ENCODE results near the gene LANCL2. TPM values are rescaled to one million over a fixed set of nuclear protein-coding genes. Genes with fewer than 3 reads are reported as not detected.

LANCL2 gene
- total RNA-seq, 1 experiment from 2014 or later, result 22.8 TPM

GRCh38 chr7:55441002-55441401 lies 75.9 kb downstream of the LANCL2 start:
- no peaks in the 10 kb centered on the region for H3K27me3 ChIP-seq (replicated peaks)
- peaks cover 32% of the 10 kb centered on the region for H3K4me1 ChIP-seq (replicated peaks)
- no peak overlapping the region for H3K27ac ChIP-seq
- no peaks in the 10 kb centered on the region for H3K36me3 ChIP-seq
- no peak overlapping the region for H3K4me3 ChIP-seq
- DNase-seq (ENCODE audit: low read depth in 1 of 2, low spot score in 2 of 2), result no peak
- peaks cover 2% of the 10 kb centered on the region; the same call in 1 of the 2 replicates for H3K9me3 ChIP-seq (replicated peaks)

DNA sequence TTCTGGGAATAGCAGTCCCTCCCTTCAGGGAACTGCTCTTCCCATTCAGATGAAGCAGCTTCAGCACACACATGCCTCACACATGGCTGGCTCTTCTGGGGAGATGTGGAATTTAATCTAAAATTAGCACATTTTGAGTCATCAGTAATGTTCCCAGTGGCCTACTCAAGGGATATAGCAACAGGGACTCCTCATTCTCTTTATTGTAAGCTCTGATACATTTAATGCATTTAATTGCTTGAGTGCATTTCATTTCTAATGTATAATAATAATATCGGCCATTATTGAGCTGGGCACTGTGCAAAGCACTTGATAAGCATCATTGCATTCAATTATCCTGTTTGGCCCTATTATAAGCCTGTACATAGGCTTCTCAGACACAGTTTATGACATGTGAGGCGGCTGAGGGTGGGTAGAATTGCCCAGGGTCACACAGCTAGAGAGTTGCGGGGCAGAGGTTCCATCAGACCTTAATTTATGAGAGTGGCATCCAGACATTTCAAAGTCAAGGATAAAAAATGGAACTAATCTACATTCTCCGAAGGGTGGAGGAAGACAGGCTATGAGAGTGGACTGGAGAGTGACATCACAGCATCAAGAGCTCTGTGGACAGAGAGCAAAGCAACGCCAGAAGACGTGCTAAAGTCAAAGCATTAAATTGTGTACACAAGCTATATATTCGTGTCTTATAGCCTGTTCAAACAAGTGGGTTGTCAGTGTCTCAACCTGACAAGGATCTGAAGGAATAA lies 76.8 kb downstream of the LANCL2 start:
- H3K4me3 ChIP-seq, result no peak overlapping the region
- H3K4me1 ChIP-seq (replicated peaks), result peaks cover 32% of the 10 kb centered on the region
- no peak overlapping the region for H3K27ac ChIP-seq
- H3K9me3 ChIP-seq (replicated peaks), result peaks cover 2% of the 10 kb centered on the region; the same call in 1 of the 2 replicates
- no peaks in the 10 kb centered on the region for H3K27me3 ChIP-seq (replicated peaks)
- DNase-seq (ENCODE audit: low read depth in 1 of 2, low spot score in 2 of 2), result peak in 1 of 2 experiments; percentile 44
- no peaks in the 10 kb centered on the region for H3K36me3 ChIP-seq

- Histone ChIP-seq H3K36me3 (no peaks in the 10 kb centered on the region; the same call in 1 of the 2 replicates), H3K27me3 (replicated peaks) (no peaks in the 10 kb centered on the region), H3K4me1 (replicated peaks) (peaks cover 19% of the 10 kb centered on the region), H3K4me3 (no peak overlapping the region), H3K9me3 (replicated peaks) (peaks cover 2% of the 10 kb centered on the region; the same call in 1 of the 2 replicates), H3K27ac (no peak overlapping the region)
- no peak for DNase-seq (ENCODE audit: low read depth in 1 of 2, low spot score in 2 of 2)
Measured at GRCh38 chr7:55444786-55445185, 79.6 kb downstream of the LANCL2 start.

DNA sequence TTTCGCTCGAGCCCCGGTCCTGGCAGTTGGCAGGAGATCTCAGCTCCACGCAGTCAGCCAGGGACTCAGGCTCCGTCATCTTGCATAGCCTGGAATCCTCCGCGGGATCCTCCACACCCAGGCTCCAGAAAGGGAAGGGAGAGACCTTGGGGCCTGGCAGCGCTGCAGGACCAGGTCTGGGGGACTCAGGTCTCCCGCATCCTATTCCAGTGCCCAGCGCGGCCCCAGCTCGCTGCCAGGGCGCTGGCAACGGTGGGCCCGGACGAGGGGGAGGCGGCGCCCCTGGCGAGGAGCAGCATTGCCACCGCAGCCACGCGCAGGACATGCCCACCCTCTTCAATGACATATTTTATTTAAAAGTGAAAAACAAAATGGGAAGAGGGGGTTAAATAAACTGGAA lies 83.4 kb downstream of the LANCL2 start:
- Histone ChIP-seq H3K27ac (no peak overlapping the region), H3K4me3 (no peak overlapping the region), H3K27me3 (replicated peaks) (no peaks in the 10 kb centered on the region), H3K36me3 (peaks cover 6% of the 10 kb centered on the region; the same call in 1 of the 2 replicates), H3K9me3 (replicated peaks) (peaks cover 2% of the 10 kb centered on the region; the same call in 1 of the 2 replicates), H3K4me1 (replicated peaks) (0 out of 2 replicates have a peak, but pooled peaks cover 4% of the 10 kb centered on the region)
- no peak for DNase-seq (ENCODE audit: low read depth in 1 of 2, low spot score in 2 of 2)

GRCh38 chr7:55449205-55449991 lies 84.3 kb downstream of the LANCL2 start:
- Histone ChIP-seq H3K9me3 (replicated peaks) (peaks cover 2% of the 10 kb centered on the region; the same call in 1 of the 2 replicates), H3K36me3 (peaks cover 6% of the 10 kb centered on the region; the same call in 1 of the 2 replicates), H3K4me1 (replicated peaks) (0 out of 2 replicates have a peak, but pooled peaks cover 4% of the 10 kb centered on the region), H3K27ac (no peak overlapping the region), H3K27me3 (replicated peaks) (no peaks in the 10 kb centered on the region), H3K4me3 (no peak overlapping the region)
- DNase-seq (ENCODE audit: low read depth in 1 of 2, low spot score in 2 of 2), result no peak

- Histone ChIP-seq H3K27me3 (replicated peaks) (no peaks in the 10 kb centered on the region), H3K27ac (no peak overlapping the region), H3K4me3 (no peak overlapping the region), H3K36me3 (peaks cover 6% of the 10 kb centered on the region; the same call in 1 of the 2 replicates), H3K9me3 (replicated peaks) (peaks cover 2% of the 10 kb centered on the region; the same call in 1 of the 2 replicates), H3K4me1 (replicated peaks) (0 out of 2 replicates have a peak, but pooled peaks cover 4% of the 10 kb centered on the region)
- no peak for DNase-seq (ENCODE audit: low read depth in 1 of 2, low spot score in 2 of 2)
Measured at GRCh38 chr7:55449992-55450535, 84.9 kb downstream of the LANCL2 start.

- peaks cover 1% of the 10 kb centered on the region for H3K4me1 ChIP-seq (replicated peaks)
- no peak overlapping the region for H3K27ac ChIP-seq
- H3K36me3 ChIP-seq, result peaks cover 7% of the 10 kb centered on the region; the same call in 1 of the 2 replicates
- no peaks in the 10 kb centered on the region for H3K27me3 ChIP-seq (replicated peaks)
- DNase-seq (ENCODE audit: low read depth in 1 of 2, low spot score in 2 of 2), result no peak
- no peaks in the 10 kb centered on the region for H3K9me3 ChIP-seq (replicated peaks)
- no peak overlapping the region for H3K4me3 ChIP-seq
Measured at GRCh38 chr7:55452971-55453370, 87.8 kb downstream of the LANCL2 start.

DNA sequence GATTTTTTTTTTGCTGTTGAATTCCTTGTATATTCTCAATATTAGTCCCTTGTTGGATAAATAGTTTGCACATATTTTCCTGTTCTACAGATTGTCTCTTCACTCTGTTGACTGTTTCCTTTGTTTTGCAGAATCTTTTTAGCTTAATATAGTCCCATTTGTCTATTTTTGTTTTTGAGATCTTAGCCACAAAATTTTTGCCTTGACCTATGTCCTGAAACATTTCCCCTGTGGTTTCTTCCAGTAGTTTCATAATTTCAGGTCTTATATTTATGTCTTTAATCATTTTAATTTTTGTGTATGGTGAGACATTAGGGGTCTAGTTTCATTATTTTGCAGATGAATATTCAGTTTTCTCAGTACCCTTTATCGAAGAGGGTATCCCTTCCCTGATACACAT lies 92.7 kb downstream of the LANCL2 start:
- no peaks in the 10 kb centered on the region for H3K27me3 ChIP-seq (replicated peaks)
- no peaks in the 10 kb centered on the region for H3K9me3 ChIP-seq (replicated peaks)
- H3K36me3 ChIP-seq, result peaks cover 17% of the 10 kb centered on the region
- no peak for DNase-seq (ENCODE audit: low read depth in 1 of 2, low spot score in 2 of 2)
- H3K27ac ChIP-seq, result no peak overlapping the region
- H3K4me3 ChIP-seq, result no peak overlapping the region
- peaks cover 3% of the 10 kb centered on the region for H3K4me1 ChIP-seq (replicated peaks)

GRCh38 chr7:55458351-55458750 lies 93.2 kb downstream of the LANCL2 start:
- Histone ChIP-seq H3K27ac (no peak overlapping the region), H3K27me3 (replicated peaks) (no peaks in the 10 kb centered on the region), H3K4me1 (replicated peaks) (peaks cover 3% of the 10 kb centered on the region), H3K36me3 (peaks cover 22% of the 10 kb centered on the region), H3K9me3 (replicated peaks) (no peaks in the 10 kb centered on the region), H3K4me3 (no peak overlapping the region)
- DNase-seq (ENCODE audit: low read depth in 1 of 2, low spot score in 2 of 2), result no peak

DNA sequence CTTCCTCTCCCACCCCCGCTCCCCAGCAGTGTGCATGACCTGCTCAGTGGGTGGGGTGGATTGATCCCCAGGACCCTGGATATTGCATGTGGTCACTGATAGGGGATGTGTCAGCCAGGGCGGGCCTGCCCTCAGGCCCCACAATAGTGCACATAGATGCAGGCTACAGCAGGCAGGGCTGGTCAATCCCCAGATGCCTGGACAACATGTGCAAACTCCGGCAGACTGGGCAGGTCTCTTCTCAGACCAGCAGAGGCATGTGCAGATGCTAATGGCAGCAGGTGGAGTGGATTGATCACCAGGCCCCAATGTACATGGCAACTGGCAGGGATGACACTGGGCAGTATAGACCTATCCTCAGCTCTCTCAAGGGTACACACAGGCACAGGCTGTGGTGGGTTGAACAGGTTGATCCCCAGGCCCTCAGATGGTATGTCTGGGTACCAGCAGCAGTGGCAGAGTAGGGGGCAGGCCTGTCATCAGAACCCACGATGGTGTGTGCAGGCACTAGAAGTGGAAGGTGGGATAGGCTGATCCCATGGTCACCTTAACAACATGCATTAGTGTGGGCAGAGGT lies 98.6 kb downstream of the LANCL2 start:
- Histone ChIP-seq H3K9me3 (replicated peaks) (no peaks in the 10 kb centered on the region), H3K4me1 (replicated peaks) (peaks cover 15% of the 10 kb centered on the region)

GRCh38 chr7:55464422-55464821 lies 99.3 kb downstream of the LANCL2 start:
- peak in 1 of 2 experiments; percentile 11 for DNase-seq (ENCODE audit: low read depth in 1 of 2, low spot score in 2 of 2)
- peaks cover 46% of the 10 kb centered on the region for H3K36me3 ChIP-seq
- H3K9me3 ChIP-seq (replicated peaks), result no peaks in the 10 kb centered on the region
- no peak overlapping the region for H3K4me3 ChIP-seq
- no peak overlapping the region for H3K27ac ChIP-seq
- no peaks in the 10 kb centered on the region for H3K27me3 ChIP-seq (replicated peaks)
- peaks cover 15% of the 10 kb centered on the region for H3K4me1 ChIP-seq (replicated peaks)

More for the DNA sequence above, 98.6 kb downstream of the LANCL2 start:
- Histone ChIP-seq H3K27ac (no peak overlapping the region), H3K36me3 (peaks cover 50% of the 10 kb centered on the region), H3K27me3 (replicated peaks) (no peaks in the 10 kb centered on the region), H3K4me3 (no peak overlapping the region)
- no peak for DNase-seq (ENCODE audit: low read depth in 1 of 2, low spot score in 2 of 2)

GRCh38 chr7:55465691-55466090 lies 100.6 kb downstream of the LANCL2 start:
- no peak overlapping the region for H3K4me3 ChIP-seq
- no peak for DNase-seq (ENCODE audit: low read depth in 1 of 2, low spot score in 2 of 2)

DNA sequence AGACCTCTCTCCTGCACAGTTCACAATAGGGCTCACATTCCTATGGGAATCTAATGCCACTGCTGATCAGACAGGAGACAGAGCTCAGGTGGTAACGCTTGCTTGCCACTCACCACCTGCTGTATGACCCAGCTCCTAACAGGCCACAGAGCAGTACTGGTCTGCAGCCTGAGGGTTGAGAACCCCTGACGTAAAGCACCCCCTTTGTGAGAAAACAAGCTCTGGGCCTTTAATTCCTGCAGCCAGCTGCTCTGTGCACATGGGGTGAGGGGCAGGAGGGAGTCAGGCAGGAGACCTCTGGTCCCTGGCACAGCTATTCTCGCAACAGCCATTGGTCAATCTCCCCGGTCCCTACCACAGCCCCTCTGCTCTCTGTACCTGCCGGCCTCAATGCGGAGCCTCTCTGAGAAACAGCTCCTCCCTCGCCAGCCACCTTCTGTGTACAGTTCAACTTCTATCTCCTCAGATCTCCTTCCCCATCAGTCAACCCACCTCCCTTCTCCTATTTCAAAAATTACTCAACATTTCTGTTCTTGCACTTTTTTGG lies 102.0 kb downstream of the LANCL2 start:
- Histone ChIP-seq H3K36me3 (peaks cover 40% of the 10 kb centered on the region), H3K27me3 (replicated peaks) (no peaks in the 10 kb centered on the region), H3K4me3 (no peak overlapping the region), H3K27ac (no peak overlapping the region), H3K9me3 (replicated peaks) (no peaks in the 10 kb centered on the region), H3K4me1 (replicated peaks) (peaks cover 20% of the 10 kb centered on the region)
- DNase-seq (ENCODE audit: low read depth in 1 of 2, low spot score in 2 of 2), result no peak

More at GRCh38 chr7:55465691-55466090, 100.6 kb downstream of the LANCL2 start:
- no peaks in the 10 kb centered on the region for H3K9me3 ChIP-seq (replicated peaks)
- H3K27ac ChIP-seq, result no peak overlapping the region; the same call in 1 of the 2 replicates
- H3K36me3 ChIP-seq, result peaks cover 46% of the 10 kb centered on the region
- H3K4me1 ChIP-seq (replicated peaks), result peaks cover 20% of the 10 kb centered on the region
- H3K27me3 ChIP-seq (replicated peaks), result no peaks in the 10 kb centered on the region

All from SJSA1 (cell line).